GM12878 (cell line): Measurements from ENCODE around the gene CLDN7. TPM values are rescaled to one million over a fixed set of nuclear protein-coding genes. Genes with fewer than 3 reads are reported as not detected.
A peak's percentile ranks its signal among the peaks of the same experiment; 100 is the strongest.

ENCODE experiments used
- CHD4 ChIP-seq: fragments of 200-600 bp; sonication (generic); IDR thresholded peaks from 2 replicates; pipeline ENCODE4 v1.6.1; 2016; ENCODE audit warnings: mild to moderate bottlenecking
- CREM ChIP-seq: IDR thresholded peaks from 2 replicates; pipeline ENCODE4 v1.6.1; 2014; ENCODE audit warnings: antibody characterized with exemption, low read depth
- DPF2 ChIP-seq: fragments of 450-650 bp; IDR thresholded peaks from 2 replicates; pipeline ENCODE4 v1.6.1; 2017; ENCODE audit warnings: mild to moderate bottlenecking
- E2F8 ChIP-seq: fragments of 450-650 bp; IDR thresholded peaks from 2 replicates; pipeline ENCODE4 v1.6.1; 2018; ENCODE audit warnings: mild to moderate bottlenecking, low read depth, moderate library complexity; ENCODE audit not compliant: partially characterized antibody
- EP300 ChIP-seq, 2 experiments: fragments of 150-350 bp in 1 of 2; IDR thresholded peaks; 2 replicates each; pipeline ENCODE4 v1.6.1; 2011 to 2012; ENCODE audit warnings: low read depth in 2 of 2, low read length in 2 of 2, borderline replicate concordance in 1 of 2, improper control_type of control experiment in 1 of 2, inconsistent platforms in 1 of 2; ENCODE audit not compliant: control insufficient read depth in 1 of 2
- ESRRA ChIP-seq: IDR thresholded peaks from 2 replicates; pipeline ENCODE4 v1.6.1; 2012; ENCODE audit warnings: mild to moderate bottlenecking, low read length, improper control_type of control experiment
- GATAD2B ChIP-seq: fragments of 450-650 bp; conservative IDR thresholded peaks from 2 replicates; pipeline ENCODE4 v1.6.1; 2017; ENCODE audit warnings: low read depth, mild to moderate bottlenecking, moderate library complexity
- MTA2 ChIP-seq: fragments of 450-650 bp; IDR thresholded peaks from 2 replicates; pipeline ENCODE4 v1.6.1; 2016; ENCODE audit warnings: low read depth, mild to moderate bottlenecking, moderate library complexity
- POLR2AphosphoS5 ChIP-seq: IDR thresholded peaks from 2 replicates; pipeline ENCODE4 v1.6.1; 2011; ENCODE audit warnings: mild to moderate bottlenecking, low read length, inconsistent platforms
- RCOR1 ChIP-seq: conservative IDR thresholded peaks from 2 replicates; pipeline ENCODE4 v1.6.1; 2012; ENCODE audit warnings: low read depth, low read length, improper control_type of control experiment
- RELA ChIP-seq: fragments of 450-650 bp; IDR thresholded peaks from 2 replicates; pipeline ENCODE4 v1.8.0; 2014; ENCODE audit warnings: borderline replicate concordance; ENCODE audit not compliant: partially characterized antibody
- SMAD5 ChIP-seq: IDR thresholded peaks from 2 replicates; pipeline ENCODE4 v1.6.1; 2016; ENCODE audit warnings: antibody characterized with exemption, low read depth
- SP1 ChIP-seq: IDR thresholded peaks from one replicate; pipeline ENCODE4 v1.6.1; 2011; ENCODE audit warnings: low read depth, low read length
- ZBTB4 ChIP-seq: fragments of 450-650 bp; formaldehyde crosslinking; IDR thresholded peaks from 2 replicates; pipeline ENCODE4 v1.4.0; 2022; ENCODE audit warnings: mild to moderate bottlenecking, moderate library complexity
- ZBTB40 ChIP-seq: fragments of 450-650 bp; IDR thresholded peaks from 2 replicates; pipeline ENCODE4 v1.6.1; 2016; ENCODE audit warnings: mild to moderate bottlenecking, moderate library complexity, borderline replicate concordance
- polyA plus RNA-seq, 11 experiments: library from polyadenylated mRNA; depleted of rRNA in 4 of 11; unstranded in 6 of 11; stranded (reverse) in 5 of 11; fragments of >200 nt; fragmentation: Nextera tagmentation in 4 of 11; fragmentation: Illumina TruSeq in 1 of 11; extraction: Ambion mirVana in 4 of 11; extraction: Trizol in 1 of 11; gene quantifications; 1 replicate in 1 of 11; 2 replicates in 10 of 11; pipeline versions ENCODE4 v1.2.1 to v1.2.3, GENCODE V29; 2011 to 2016; ENCODE audit warnings: inconsistent platforms in 2 of 11, missing spikeins in 2 of 11, low read depth in 1 of 11
- total RNA-seq, 4 experiments: library from RNA; depleted of rRNA in 3 of 4; stranded (reverse); fragments of >200 nt in 3 of 4; fragmentation: Illumina TruSeq in 1 of 4; extraction: Trizol in 1 of 4; gene quantifications; 2 replicates each; pipeline versions ENCODE4 v1.2.1 to v1.2.3, GENCODE V29; 2013 to 2021

CLDN7 gene
- total and polyA plus RNA-seq, 10 of the 15 experiments (the other 5 are each of a cell fraction or from before 2014, with no cell fraction given) = 0.19 to 1.3 (median 0.36) TPM; not detected in 5

- TF ChIP-seq ESRRA (no peak), RELA (peak; percentile 99), CREM (peak; percentile 60; the same call in 1 of the 2 replicates), CHD4 (no peak), E2F8 (no peak), SMAD5 (no peak; the same call in 1 of the 2 replicates), MTA2 (peak; percentile 37; the same call in 1 of the 2 replicates), EP300 (IDR thresholded peaks at IDR 0.05; ENCODE audit: borderline replicate concordance in 1 of 2, control insufficient read depth in 1 of 2, low read depth in 2 of 2, low read length in 2 of 2) (no peak), RCOR1 (0 out of 2 replicates have a peak, but pooled peaks have one; percentile 46), DPF2 (peak; percentile 82), GATAD2B (peak; percentile 53; the same call in 1 of the 2 replicates), POLR2AphosphoS5 (peak; percentile 88), ZBTB40 (no peak), ZBTB4 (CRISPR knock-in tag) (peak; percentile 99), SP1 (peak; percentile 81)
These were observed 28.0 kb downstream of the CLDN7 start, which contains the start of gene DVL2 (continued) for GRCh38 chr17:7234083-7234951.
